DMS114 treated with DMSO at 0.1 percent for 48 hours (cell line): ENCODE measurements around the gene ZSWIM1.
A peak's percentile ranks its signal among the peaks of the same experiment; 100 is the strongest.

Experiments
- DNase-seq: peaks from one replicate; lab custom pipeline; 2025; ENCODE audit not compliant: unreplicated experiment; lab: John Stamatoyannopoulos, UW

Gene ZSWIM1

GRCh38 chr20:45880988-45881788, at the start of gene ZSWIM1:
Gene ZSWIM1, plus strand, starts transcription at chr20:45881227. Its CDS starts 1,366 bp downstream, at chr20:45882593.
- peak; percentile 94 for DNase-seq

DNA sequence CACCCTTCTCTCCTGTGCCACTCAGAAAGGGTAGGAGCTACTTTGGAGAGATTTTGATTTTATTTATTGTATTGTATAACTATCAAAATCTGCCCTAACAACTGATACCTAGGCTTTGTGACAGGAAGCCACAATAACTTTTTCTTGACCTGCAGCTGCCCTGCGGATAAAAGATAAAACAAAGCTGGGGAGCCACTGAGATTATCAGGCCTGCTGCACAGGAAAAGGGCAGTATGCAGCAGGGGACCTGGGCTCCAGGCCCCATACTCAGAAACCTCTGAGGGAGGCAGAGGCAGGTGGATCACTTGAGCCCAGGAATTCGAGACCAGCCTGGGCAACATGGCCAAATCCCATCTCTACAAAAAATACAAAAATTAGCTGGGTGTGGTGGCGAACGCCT, 48.4 kb upstream of the ZSWIM1 start:
- no peak for DNase-seq

GRCh38 chr20:45833030-45833882, 47.8 kb upstream of the ZSWIM1 start, which contains the start of gene SNX21:
Gene SNX21, plus strand, starts transcription at chr20:45833799. Its CDS starts 121 bp downstream, at chr20:45833920.
- peak; percentile 61 for DNase-seq

DNA sequence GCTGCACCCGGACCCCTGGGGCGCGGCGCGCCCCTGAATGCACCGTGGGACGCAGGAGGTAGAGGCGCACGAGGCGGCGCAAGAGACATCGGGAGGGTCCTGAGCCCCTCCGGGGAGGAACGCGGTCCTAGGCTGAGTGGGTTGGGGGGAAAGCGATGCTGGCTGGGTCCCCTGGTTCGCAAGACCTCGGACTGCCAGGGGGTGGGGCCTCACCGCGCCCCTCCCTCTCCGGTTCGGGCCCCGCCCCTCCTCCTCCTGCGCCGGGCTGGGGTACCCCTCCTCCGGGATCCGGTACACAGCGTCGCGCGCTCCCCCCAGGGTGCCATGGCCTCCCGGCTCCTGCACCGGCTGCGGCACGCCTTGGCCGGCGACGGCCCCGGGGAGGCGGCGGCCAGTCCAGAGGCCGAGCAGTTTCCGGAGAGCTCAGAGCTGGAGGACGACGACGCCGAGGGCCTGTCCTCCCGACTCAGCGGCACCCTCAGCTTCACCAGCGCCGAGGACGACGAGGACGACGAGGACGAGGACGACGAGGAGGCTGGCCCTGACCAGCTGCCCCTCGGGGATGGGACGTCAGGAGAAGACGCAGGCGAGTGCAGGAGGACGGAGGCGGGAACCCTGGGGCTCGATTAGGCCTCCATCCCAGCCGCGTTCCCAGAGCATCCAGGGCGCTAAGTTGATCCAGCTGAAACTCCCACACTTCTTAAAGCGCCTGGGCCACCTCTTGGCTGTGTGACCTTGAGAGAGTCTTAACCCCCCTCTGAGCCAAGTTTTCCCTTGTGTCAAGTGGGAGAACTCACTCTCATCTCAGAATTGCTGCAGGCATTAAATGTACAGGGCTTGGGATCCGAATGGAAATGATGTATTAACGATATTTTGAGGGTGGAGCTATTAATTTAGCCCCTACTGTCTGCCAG, 46.9 kb upstream of the ZSWIM1 start:
- DNase-seq = peak; percentile 48

DNA sequence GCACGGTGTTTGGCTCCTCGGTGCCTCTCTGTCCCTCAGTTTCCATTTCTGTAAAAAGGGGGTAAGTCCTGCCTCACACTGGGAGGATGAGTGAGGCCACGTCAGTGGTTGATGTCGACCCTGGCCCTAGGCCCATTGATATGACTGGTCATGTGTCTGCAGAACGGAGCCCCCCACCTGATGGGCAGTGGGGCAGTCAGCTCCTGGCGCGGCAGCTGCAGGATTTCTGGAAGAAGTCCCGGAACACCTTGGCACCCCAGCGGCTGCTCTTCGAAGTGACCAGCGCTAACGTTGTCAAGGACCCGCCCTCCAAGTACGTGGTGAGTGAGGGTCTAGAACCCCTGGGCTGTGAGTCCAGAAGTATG, 46.2 kb upstream of the ZSWIM1 start:
- no peak for DNase-seq

- no peak for DNase-seq
These were observed 45.7 kb upstream of the ZSWIM1 start for GRCh38 chr20:45835329-45835765.

DNA sequence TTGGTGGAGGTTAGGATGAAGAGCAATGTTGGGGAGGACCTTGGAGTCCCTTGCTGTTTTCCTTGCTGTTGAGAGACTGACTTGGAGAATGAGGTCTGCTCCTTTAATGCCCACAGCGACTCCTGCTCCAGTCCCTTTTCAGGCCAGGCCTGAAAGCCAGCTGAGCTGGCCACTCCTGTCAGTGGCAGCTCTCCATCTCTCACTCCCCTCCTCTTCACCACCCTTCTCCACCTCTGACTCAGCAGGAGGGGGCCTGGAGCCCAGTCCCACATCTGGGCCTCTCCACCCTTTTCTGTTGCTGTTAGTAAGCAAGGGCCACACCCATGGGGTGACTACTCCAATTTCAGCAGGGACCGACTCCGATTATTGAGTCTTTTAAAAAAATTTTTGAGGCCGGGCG, 45.2 kb upstream of the ZSWIM1 start:
- no peak for DNase-seq

DNA sequence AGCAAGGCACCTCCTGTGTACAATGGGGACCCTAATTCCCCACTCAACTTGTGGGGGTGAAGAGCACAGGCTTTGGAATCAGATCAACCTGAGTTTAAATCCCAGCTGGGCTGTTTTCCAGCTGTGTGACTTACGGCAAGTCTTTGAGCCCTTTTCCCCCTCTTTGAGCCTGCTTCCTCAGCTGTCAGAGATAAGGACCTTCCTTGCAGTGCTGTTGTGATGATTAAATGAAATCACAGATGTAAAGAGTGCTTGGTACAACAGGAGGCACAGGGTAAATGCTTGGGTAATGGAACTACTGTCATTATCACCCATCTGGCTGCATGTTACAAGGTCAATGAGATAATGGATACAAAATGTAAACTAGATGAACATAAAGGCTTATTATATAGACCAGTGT, 44.2 kb upstream of the ZSWIM1 start:
- DNase-seq = no peak

DNA sequence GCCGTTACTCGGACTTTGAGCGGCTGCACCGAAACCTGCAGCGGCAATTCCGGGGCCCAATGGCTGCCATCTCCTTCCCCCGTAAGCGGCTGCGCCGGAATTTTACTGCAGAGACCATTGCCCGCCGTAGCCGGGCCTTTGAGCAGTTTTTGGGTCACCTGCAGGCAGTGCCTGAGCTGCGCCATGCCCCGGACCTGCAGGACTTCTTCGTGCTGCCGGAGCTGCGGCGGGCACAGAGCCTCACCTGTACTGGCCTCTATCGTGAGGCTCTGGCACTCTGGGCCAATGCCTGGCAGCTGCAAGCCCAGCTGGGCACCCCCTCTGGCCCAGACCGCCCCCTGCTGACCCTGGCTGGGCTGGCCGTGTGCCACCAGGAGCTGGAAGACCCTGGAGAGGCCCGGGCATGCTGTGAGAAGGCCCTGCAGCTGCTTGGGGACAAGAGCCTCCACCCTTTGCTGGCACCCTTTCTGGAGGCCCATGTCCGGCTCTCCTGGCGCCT, 40.3 kb upstream of the ZSWIM1 start:
- DNase-seq = no peak

DNA sequence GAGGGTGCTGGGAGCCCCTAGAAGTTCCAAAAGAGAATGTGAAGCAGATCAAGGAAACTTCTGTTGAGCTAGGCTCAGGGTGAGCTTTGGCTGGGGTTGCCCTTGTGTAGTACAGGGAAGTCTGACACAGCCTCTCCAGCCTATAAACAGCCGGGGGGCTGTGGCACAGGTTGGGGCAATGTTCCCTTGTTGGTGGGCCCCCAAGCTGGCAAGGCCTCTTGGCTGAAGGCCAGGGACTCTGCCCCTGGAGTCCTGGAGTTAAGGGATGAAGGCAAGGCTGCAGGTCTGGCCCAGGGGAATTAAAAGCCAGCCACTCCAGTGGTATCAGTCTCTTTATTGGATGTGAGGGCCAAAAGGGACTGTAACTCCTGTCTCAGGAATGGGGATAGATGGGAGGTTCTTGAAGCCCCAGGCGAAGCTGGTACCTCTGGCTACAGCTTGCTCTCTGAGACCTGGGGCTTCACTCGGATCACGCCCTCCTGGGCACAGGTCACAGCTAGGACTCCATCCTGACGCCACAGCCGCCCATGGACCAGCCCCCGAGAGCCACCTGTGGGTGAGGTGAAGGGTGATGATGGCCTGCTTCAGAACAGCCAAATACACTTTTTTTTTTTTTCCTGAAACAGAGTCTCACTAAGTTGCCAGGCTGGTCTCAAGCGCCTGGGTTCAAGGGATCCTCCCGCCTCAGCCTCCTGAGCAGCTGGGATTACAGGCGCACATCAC, 39.5 kb upstream of the ZSWIM1 start:
- DNase-seq = no peak

DNA sequence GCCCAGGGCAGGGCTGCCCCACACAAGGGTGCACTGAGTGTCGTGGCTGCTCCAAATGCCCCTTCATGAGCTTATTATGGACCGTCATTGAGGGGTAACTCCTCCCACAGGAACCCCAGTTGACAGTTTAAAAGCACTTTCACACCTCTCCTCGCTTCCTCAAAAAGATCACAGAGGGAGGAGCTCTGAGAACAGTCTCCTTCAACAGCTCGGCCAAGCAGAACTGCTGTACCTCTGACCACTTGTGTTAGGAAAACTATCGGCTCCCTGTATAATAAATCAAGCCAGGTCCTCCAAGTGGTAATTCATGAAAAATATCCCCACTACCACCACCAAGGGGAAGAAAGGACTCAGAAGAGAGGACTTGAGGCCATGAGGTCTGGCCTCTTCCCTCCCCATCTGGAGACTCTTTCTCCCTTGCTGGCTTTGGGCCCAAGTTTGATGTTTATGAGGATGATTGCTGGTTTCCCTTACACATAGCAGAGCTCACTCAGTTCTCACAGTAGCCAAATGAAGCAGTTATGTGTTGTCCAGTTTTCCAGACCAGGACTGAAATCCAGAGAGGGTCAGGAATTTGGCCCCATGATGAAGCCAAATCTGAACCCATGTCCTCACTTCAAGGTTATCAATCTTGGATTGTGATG, 38.7 kb upstream of the ZSWIM1 start:
- no peak for DNase-seq

DNA sequence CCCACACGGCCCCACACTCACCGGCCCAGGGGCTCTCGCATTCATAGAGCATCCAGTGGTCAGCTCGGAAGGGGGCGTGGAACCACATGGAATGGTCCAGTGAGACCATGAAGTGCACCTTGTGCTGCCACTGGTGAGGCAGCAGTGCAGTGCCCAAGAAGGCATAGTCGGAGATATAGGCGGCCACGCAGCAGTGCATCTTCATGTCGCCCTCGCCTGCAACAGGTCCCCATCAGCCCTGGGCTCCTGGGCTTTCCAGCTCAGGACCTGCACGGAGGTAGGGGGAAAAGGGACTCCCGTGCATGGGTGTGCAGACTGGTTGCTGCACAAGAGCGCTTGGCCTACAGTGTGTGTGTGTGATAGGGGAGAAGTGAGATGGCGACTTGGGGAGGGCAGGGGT, 37.5 kb upstream of the ZSWIM1 start:
- no peak for DNase-seq

- DNase-seq = no peak
These were observed 35.6 kb upstream of the ZSWIM1 start for GRCh38 chr20:45845452-45845851.

GRCh38 chr20:45848421-45848820, 32.6 kb upstream of the ZSWIM1 start:
- DNase-seq = no peak

DNA sequence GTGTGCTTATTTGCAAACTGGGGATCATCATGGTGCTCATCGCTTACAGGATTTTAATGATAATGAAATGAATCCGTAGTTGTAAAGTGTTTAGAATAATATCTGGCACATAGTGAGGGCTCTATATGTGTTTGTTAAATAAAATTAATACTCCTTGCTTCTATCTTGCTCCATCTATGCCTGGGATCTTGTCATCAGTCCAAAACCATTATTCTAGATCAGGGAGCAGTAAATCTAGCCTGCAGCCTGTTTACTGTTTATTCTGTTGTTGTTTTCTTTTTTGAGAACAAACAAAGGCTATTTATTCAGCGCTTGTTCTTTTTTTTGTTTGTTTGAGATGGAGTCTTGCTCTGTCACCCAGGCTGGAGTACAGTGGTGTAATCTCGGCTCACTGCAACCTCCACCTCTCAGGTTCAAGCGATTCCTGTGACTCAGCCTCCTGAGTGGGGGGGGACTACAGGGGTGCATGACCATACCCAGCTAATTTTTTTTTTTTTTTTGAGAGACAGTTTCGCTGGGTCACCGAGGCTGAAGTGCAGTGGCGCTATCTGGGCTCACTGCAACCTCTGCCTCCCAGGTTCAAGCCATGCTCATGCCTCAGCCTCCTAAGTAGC, 32.0 kb upstream of the ZSWIM1 start:
- DNase-seq = no peak

DNA sequence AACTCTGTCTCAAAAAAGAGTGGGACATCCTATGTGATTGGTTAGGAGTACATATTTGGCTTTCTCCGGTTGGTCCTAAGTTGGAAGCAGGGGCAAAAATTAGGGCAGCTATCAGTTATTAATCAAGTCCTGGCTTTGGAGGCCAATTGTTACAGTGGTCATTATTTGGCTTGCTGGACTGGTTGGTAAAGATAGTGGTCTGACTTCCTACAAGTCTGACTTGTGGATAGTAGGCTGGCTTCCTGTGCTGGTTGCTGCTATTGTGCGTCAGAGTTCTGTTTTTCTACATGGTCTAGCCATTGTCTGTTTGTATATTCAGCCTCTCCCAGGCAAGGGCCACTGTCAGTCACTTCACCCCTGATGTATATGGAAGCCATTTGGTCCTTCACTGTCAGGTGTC, 30.8 kb upstream of the ZSWIM1 start:
- no peak for DNase-seq

- no peak for DNase-seq
These were observed 30.1 kb upstream of the ZSWIM1 start for GRCh38 chr20:45850926-45851325.

GRCh38 chr20:45851501-45851900, 29.5 kb upstream of the ZSWIM1 start:
- DNase-seq = no peak

GRCh38 chr20:45852326-45852725, 28.7 kb upstream of the ZSWIM1 start:
- no peak for DNase-seq
